Endothelial cell (in vitro differentiated cells): ENCODE measurements around the gene CEMIP. TPM values are rescaled to one million over a fixed set of nuclear protein-coding genes. Genes with fewer than 3 reads are reported as not detected.

ENCODE experiments used
- DNase-seq: peaks from one replicate; pipeline ENCODE4 v3.0.0; 2021; ENCODE audit warnings: low spot score
- H3K27ac Mint-ChIP-seq: one replicate; pipeline ENCODE4 v1.8.0; 2021; ENCODE audit warnings: mixed read lengths, inconsistent platforms; ENCODE audit not compliant: unreplicated experiment
- H3K27me3 Mint-ChIP-seq: one replicate; pipeline ENCODE4 v1.8.0; 2021; ENCODE audit warnings: mild to moderate bottlenecking, moderate library complexity, mixed read lengths, inconsistent platforms; ENCODE audit not compliant: unreplicated experiment
- H3K36me3 Mint-ChIP-seq: one replicate; pipeline ENCODE4 v1.8.0; 2021; ENCODE audit warnings: mild to moderate bottlenecking, low read depth, mixed read lengths, inconsistent platforms; ENCODE audit not compliant: unreplicated experiment
- H3K4me1 Mint-ChIP-seq: one replicate; pipeline ENCODE4 v1.8.0; 2021; ENCODE audit warnings: mild to moderate bottlenecking, mixed read lengths, inconsistent platforms; ENCODE audit not compliant: unreplicated experiment
- H3K4me3 Mint-ChIP-seq: one replicate; pipeline ENCODE4 v1.8.0; 2021; ENCODE audit warnings: mild to moderate bottlenecking, mixed read lengths, inconsistent platforms; ENCODE audit not compliant: unreplicated experiment
- H3K9me3 Mint-ChIP-seq: one replicate; pipeline ENCODE4 v1.8.0; 2021; ENCODE audit warnings: mixed read lengths, inconsistent platforms; ENCODE audit not compliant: unreplicated experiment
- CTCF ChIP-seq: fragments of 200-600 bp; sonication (generic); IDR thresholded peaks from one replicate; pipeline ENCODE4 v1.5.0; 2021; ENCODE audit warnings: antibody characterized with exemption; ENCODE audit not compliant: unreplicated experiment
- total RNA-seq: library from RNA; stranded (reverse); fragmentation: NEBNext Ultra II Directional; extraction: Animal tissue kit (Norgen Biotek cat#: 25700); gene quantifications from one replicate; pipeline ENCODE4 v1.2.1, GENCODE V29; 2021; ENCODE audit not compliant: unreplicated experiment

Gene CEMIP
- total RNA-seq, 1 donor from 2014 or later: not detected

GRCh38 chr15:80895965-80896364 lies 116.8 kb downstream of the CEMIP start:
- H3K27me3 Mint-ChIP-seq: peaks cover 4% of the 10 kb centered on the region

GRCh38 chr15:80898040-80898439 lies 118.9 kb downstream of the CEMIP start:
- no peak for DNase-seq
- Mint-ChIP-seq H3K27ac (no peak overlapping the region), H3K36me3 (peaks cover under 1% of the 10 kb centered on the region), H3K4me3 (no peak overlapping the region), H3K4me1 (peaks cover under 1% of the 10 kb centered on the region), H3K9me3 (no peaks in the 10 kb centered on the region), H3K27me3 (peaks cover 4% of the 10 kb centered on the region)
- TF ChIP-seq CTCF: no peak

More at GRCh38 chr15:80895965-80896364, 116.8 kb downstream of the CEMIP start:
- no peak for TF ChIP-seq CTCF
- H3K36me3 Mint-ChIP-seq: no peaks in the 10 kb centered on the region
- H3K4me3 Mint-ChIP-seq: no peak overlapping the region
- H3K9me3 Mint-ChIP-seq: no peaks in the 10 kb centered on the region
- DNase-seq: no peak
- no peak overlapping the region for H3K27ac Mint-ChIP-seq
- no peaks in the 10 kb centered on the region for H3K4me1 Mint-ChIP-seq

- Mint-ChIP-seq H3K27me3 (peaks cover 4% of the 10 kb centered on the region), H3K27ac (no peak overlapping the region), H3K4me1 (peaks cover 10% of the 10 kb centered on the region), H3K9me3 (no peaks in the 10 kb centered on the region), H3K36me3 (peaks cover 3% of the 10 kb centered on the region), H3K4me3 (no peak overlapping the region)
- no peak for TF ChIP-seq CTCF
- no peak for DNase-seq
Measured at GRCh38 chr15:80902298-80902801, 123.2 kb downstream of the CEMIP start.

- peaks cover 10% of the 10 kb centered on the region for H3K4me1 Mint-ChIP-seq
- no peak overlapping the region for H3K27ac Mint-ChIP-seq
- DNase-seq: no peak
- no peaks in the 10 kb centered on the region for H3K9me3 Mint-ChIP-seq
- peaks cover 3% of the 10 kb centered on the region for H3K36me3 Mint-ChIP-seq
- H3K27me3 Mint-ChIP-seq: no peaks in the 10 kb centered on the region
- no peak overlapping the region for H3K4me3 Mint-ChIP-seq
- no peak for TF ChIP-seq CTCF
Measured at GRCh38 chr15:80904998-80905397, 125.8 kb downstream of the CEMIP start.

GRCh38 chr15:80906159-80906766 lies 127.1 kb downstream of the CEMIP start:
- Mint-ChIP-seq H3K27me3 (no peaks in the 10 kb centered on the region), H3K36me3 (peaks cover 3% of the 10 kb centered on the region), H3K9me3 (no peaks in the 10 kb centered on the region), H3K4me1 (peaks cover 10% of the 10 kb centered on the region), H3K27ac (no peak overlapping the region), H3K4me3 (no peak overlapping the region)
- no peak for TF ChIP-seq CTCF
- no peak for DNase-seq
